PC-3 (cell line): ENCODE data around the gene CDC42BPB. TPM values are rescaled to one million over a fixed set of nuclear protein-coding genes. Genes with fewer than 3 reads are reported as not detected.

Experiments
- ATAC-seq: fragments of 200-7000 bp; cut with Tn5 transposase; 2 replicates; pipeline ENCODE4 v1.9.1; 2020; ENCODE audit warnings: mild to moderate bottlenecking, moderate library complexity
- BruUV-seq: library from RNA; stranded (reverse); fragments of 400-500 nt; replicated peaks from 2 replicates; lab custom pipeline; 2021; lab: Mats Ljungman, UMichigan
- CTCF ChIA-PET: fragments of 300-600 bp; sonication (Branson Sonifier 250); formaldehyde crosslinking; loops from one replicate; lab custom pipeline; 2022; ENCODE audit warnings: antibody characterized with exemption; lab: Charles Lee
- POLR2A ChIA-PET: fragments of 300-600 bp; sonication (Branson Sonifier 250); formaldehyde crosslinking; loops from one replicate; lab custom pipeline; 2022; ENCODE audit warnings: antibody characterized with exemption; ENCODE audit not compliant: unreplicated experiment; lab: Charles Lee
- DNase-seq: peaks from one replicate; pipeline ENCODE4 v3.0.0-alpha.2; 2015
- H2AFZ ChIP-seq: fragments of 300-600 bp; sonication (generic); 2 replicates; pipeline ENCODE4 v1.6.0; 2016; ENCODE audit warnings: antibody characterized with exemption, low read length
- H3F3A ChIP-seq: fragments of 300-600 bp; sonication (generic); one replicate; pipeline ENCODE4 v1.6.0; 2017; ENCODE audit warnings: antibody characterized with exemption, low read length, control low read depth, mild to moderate bottlenecking; ENCODE audit not compliant: unreplicated experiment
- H3K27ac ChIP-seq: fragments of 300-600 bp; sonication (generic); 2 replicates; pipeline ENCODE4 v1.5.1; 2016; ENCODE audit warnings: mild to moderate bottlenecking, low read length
- H3K27me3 ChIP-seq: fragments of 300-600 bp; sonication (generic); 2 replicates; pipeline ENCODE4 v1.6.1; 2016; ENCODE audit warnings: low read length, mixed read lengths
- H3K36me3 ChIP-seq: fragments of 300-600 bp; sonication (generic); 2 replicates; pipeline ENCODE4 v1.6.1; 2016; ENCODE audit warnings: low read depth, mixed run types, low read length, mixed read lengths
- H3K4me1 ChIP-seq: fragments of 300-600 bp; sonication (generic); 2 replicates; pipeline ENCODE4 v1.5.1; 2016; ENCODE audit warnings: low read length; ENCODE audit not compliant: insufficient read depth
- H3K4me2 ChIP-seq: fragments of 300-600 bp; sonication (generic); 2 replicates; pipeline ENCODE4 v1.6.0; 2016; ENCODE audit warnings: low read length
- H3K4me3 ChIP-seq: fragments of 300-600 bp; sonication (generic); 2 replicates; pipeline ENCODE4 v1.5.1; 2016; ENCODE audit warnings: mild to moderate bottlenecking, low read length, mixed read lengths
- H3K79me2 ChIP-seq: fragments of 300-600 bp; sonication (generic); 2 replicates; pipeline ENCODE4 v1.6.1; 2017; ENCODE audit warnings: low read length, mixed read lengths
- H3K9ac ChIP-seq: fragments of 300-600 bp; sonication (generic); 2 replicates; pipeline ENCODE4 v1.6.0; 2016; ENCODE audit warnings: mild to moderate bottlenecking, low read length
- H3K9me2 ChIP-seq: fragments of 300-600 bp; sonication (generic); replicated peaks from 2 replicates; pipeline ENCODE4 v1.6.1; 2016; ENCODE audit warnings: mixed run types, low read length, mixed read lengths
- H3K9me3 ChIP-seq: fragments of 300-600 bp; sonication (generic); 2 replicates; pipeline ENCODE4 v1.6.1; 2016; ENCODE audit warnings: low read length, mixed read lengths
- H4K20me1 ChIP-seq: fragments of 300-600 bp; sonication (generic); 2 replicates; pipeline ENCODE4 v1.6.1; 2016; ENCODE audit warnings: low read length, mixed read lengths
- CTCF ChIP-seq: fragments of 300-600 bp; sonication (generic); conservative IDR thresholded peaks from 2 replicates; pipeline ENCODE4 v1.5.1; 2017; ENCODE audit warnings: antibody characterized with exemption, low read depth, mild to moderate bottlenecking, low read length
- EZH2 ChIP-seq: fragments of 300-600 bp; sonication (generic); IDR thresholded peaks from one replicate; pipeline ENCODE4 v1.6.1; 2017; ENCODE audit warnings: antibody characterized with exemption, mild to moderate bottlenecking, low read length; ENCODE audit not compliant: unreplicated experiment
- EZH2phosphoT487 ChIP-seq: fragments of 300-600 bp; sonication (generic); IDR thresholded peaks from 2 replicates; pipeline ENCODE4 v1.6.1; 2018; ENCODE audit warnings: mild to moderate bottlenecking, antibody characterized with exemption, low read length, borderline replicate concordance
- intact Hi-C: fragments of 100-400 bp; cut with micrococcal nuclease; formaldehyde crosslinking; loops from 2 replicates; pipeline ENCODE4 v1.9.0; 2023
- total RNA-seq: library from RNA; depleted of rRNA; stranded (reverse); fragments of >200 nt; gene quantifications from 2 replicates; pipeline ENCODE4 v1.2.3, GENCODE V29; 2014

Gene CDC42BPB
- total RNA-seq, 1 experiment from 2014 or later: 73.0 TPM

GRCh38 chr14:103073367-103073875 is 16.1 kb upstream of the CDC42BPB start:
- no peak overlapping the region for H3K4me2 ChIP-seq
- H3K4me1 ChIP-seq: peaks cover 27% of the 10 kb centered on the region
- no peaks in the 10 kb centered on the region for H3K9me3 ChIP-seq
- no TSS peak for BruUV-seq
- intact Hi-C loops: loop anchor here (5.0 kb wide), 1 partner anchor 41 kb away; no protein-coding TSS in a partner anchor
- no peaks in the 10 kb centered on the region for H4K20me1 ChIP-seq
- no peak overlapping the region for H3K4me3 ChIP-seq
- POLR2A ChIA-PET: interaction anchor here (0.5 kb wide), 1 partner anchor 93 kb away, joined by 7 read pairs; no protein-coding TSS in a partner anchor
- no peaks in the 10 kb centered on the region for H3K27me3 ChIP-seq
- H3K9me2 ChIP-seq: no peaks in the 10 kb centered on the region
- no peaks in the 10 kb centered on the region for H3K79me2 ChIP-seq
- H2AFZ ChIP-seq: no peak overlapping the region
- no peaks in the 10 kb centered on the region for H3F3A ChIP-seq
- TF ChIP-seq EZH2 (no peak), CTCF (no peak), EZH2phosphoT487 (no peak)
- ATAC-seq: no peak
- no peak for DNase-seq
- H3K27ac ChIP-seq: no peak overlapping the region
- CTCF ChIA-PET: no interaction called here
- H3K36me3 ChIP-seq: no peaks in the 10 kb centered on the region
- no peak overlapping the region for H3K9ac ChIP-seq

GRCh38 chr14:103072595-103073366 is 15.4 kb upstream of the CDC42BPB start:
- Histone ChIP-seq H4K20me1 (no peaks in the 10 kb centered on the region), H3K79me2 (no peaks in the 10 kb centered on the region), H3K4me2 (no peak overlapping the region), H3K9me3 (no peaks in the 10 kb centered on the region), H3F3A (no peaks in the 10 kb centered on the region), H3K4me1 (peaks cover 33% of the 10 kb centered on the region), H3K4me3 (no peak overlapping the region), H2AFZ (no peak overlapping the region), H3K9me2 (no peaks in the 10 kb centered on the region), H3K36me3 (no peaks in the 10 kb centered on the region), H3K27ac (no peak overlapping the region), H3K9ac (no peak overlapping the region), H3K27me3 (no peaks in the 10 kb centered on the region)
- TF ChIP-seq EZH2 (no peak), EZH2phosphoT487 (no peak)
- intact Hi-C loops: loop anchor here (5.0 kb wide), 1 partner anchor 40 kb away; no protein-coding TSS in a partner anchor
- POLR2A ChIA-PET: no interaction called here
- CTCF ChIA-PET: no interaction called here
- BruUV-seq: no TSS peak
- ATAC-seq (no peak), DNase-seq (no peak)

GRCh38 chr14:103071544-103072251 is 14.3 kb upstream of the CDC42BPB start:
- ChIA-PET CTCF (no interaction called here), POLR2A (no interaction called here)
- Histone ChIP-seq H4K20me1 (no peaks in the 10 kb centered on the region), H3K4me3 (no peak overlapping the region; the same call in 1 of the 2 replicates), H3K9ac (peak overlapping the region; percentile 30; the same call in 1 of the 2 replicates), H3K9me2 (no peaks in the 10 kb centered on the region), H3K4me2 (peak overlapping the region; percentile 66), H3K36me3 (no peaks in the 10 kb centered on the region), H2AFZ (peak overlapping the region; percentile 59), H3K4me1 (peaks cover 43% of the 10 kb centered on the region), H3F3A (no peaks in the 10 kb centered on the region), H3K27ac (peak overlapping the region; percentile 61), H3K27me3 (no peaks in the 10 kb centered on the region), H3K9me3 (no peaks in the 10 kb centered on the region), H3K79me2 (no peaks in the 10 kb centered on the region)
- DNase-seq (peak; percentile 73), ATAC-seq (peak; percentile 51)
- TF ChIP-seq EZH2 (no peak), CTCF (no peak), EZH2phosphoT487 (no peak)
- BruUV-seq: no TSS peak
- intact Hi-C loops: loop anchor here (5.0 kb wide), 1 partner anchor 39 kb away; no protein-coding TSS in a partner anchor
